Measurements from ENCODE around the gene G6PC1. TPM values are rescaled to one million over a fixed set of nuclear protein-coding genes. Genes with fewer than 3 reads are reported as not detected.
A peak's percentile ranks its signal among the peaks of the same experiment; 100 is the strongest.
"Not testable (repeated sequence)": the region's sequence is repeated elsewhere in the genome, so short reads cannot be mapped to it uniquely, and the experiment has no call there.

The G6PC1 gene
- total RNA-seq, 1 donor from 2014 or later, result not detected

GRCh38 chr17:42917236-42917603, 16.6 kb downstream of the G6PC1 start:
- H3K4me3 Mint-ChIP-seq (ENCODE audit: unreplicated experiment), result no peak overlapping the region
- H3K27ac Mint-ChIP-seq (ENCODE audit: unreplicated experiment), result no peak overlapping the region
- no peaks in the 10 kb centered on the region for H3K9me3 Mint-ChIP-seq (ENCODE audit: unreplicated experiment)
- TF ChIP-seq CTCF (IDR thresholded peaks at IDR 0.05; ENCODE audit: unreplicated experiment), result no peak
- H3K4me1 Mint-ChIP-seq (ENCODE audit: unreplicated experiment), result peaks cover 8% of the 10 kb centered on the region
- no peak for DNase-seq (ENCODE audit: low spot score)
- no peaks in the 10 kb centered on the region for H3K36me3 Mint-ChIP-seq (ENCODE audit: low read depth, unreplicated experiment)
- no peaks in the 10 kb centered on the region for H3K27me3 Mint-ChIP-seq (ENCODE audit: unreplicated experiment)

GRCh38 chr17:42918902-42919521, 18.4 kb downstream of the G6PC1 start:
- Mint-ChIP-seq H3K9me3 (ENCODE audit: unreplicated experiment) (no peaks in the 10 kb centered on the region), H3K4me1 (ENCODE audit: unreplicated experiment) (peaks cover 8% of the 10 kb centered on the region), H3K36me3 (ENCODE audit: low read depth, unreplicated experiment) (no peaks in the 10 kb centered on the region), H3K27me3 (ENCODE audit: unreplicated experiment) (no peaks in the 10 kb centered on the region), H3K27ac (ENCODE audit: unreplicated experiment) (no peak overlapping the region), H3K4me3 (ENCODE audit: unreplicated experiment) (no peak overlapping the region)
- DNase-seq (ENCODE audit: low spot score), result no peak
- TF ChIP-seq CTCF (IDR thresholded peaks at IDR 0.05; ENCODE audit: unreplicated experiment), result no peak

- not testable (repeated sequence) for H3K27ac Mint-ChIP-seq (ENCODE audit: unreplicated experiment); H3K4me3 Mint-ChIP-seq (ENCODE audit: unreplicated experiment); H3K27me3 Mint-ChIP-seq (ENCODE audit: unreplicated experiment); H3K36me3 Mint-ChIP-seq (ENCODE audit: low read depth, unreplicated experiment); H3K9me3 Mint-ChIP-seq (ENCODE audit: unreplicated experiment); DNase-seq (ENCODE audit: low spot score); H3K4me1 Mint-ChIP-seq (ENCODE audit: unreplicated experiment)
These were observed 19.0 kb downstream of the G6PC1 start for GRCh38 chr17:42919522-42920077.

GRCh38 chr17:42920106-42920900, 19.7 kb downstream of the G6PC1 start:
- TF ChIP-seq CTCF (IDR thresholded peaks at IDR 0.05; ENCODE audit: unreplicated experiment), result no peak
- Mint-ChIP-seq H3K4me1 (ENCODE audit: unreplicated experiment) (peaks cover 14% of the 10 kb centered on the region), H3K27ac (ENCODE audit: unreplicated experiment) (peak overlapping the region; percentile 86), H3K36me3 (ENCODE audit: low read depth, unreplicated experiment) (no peaks in the 10 kb centered on the region), H3K9me3 (ENCODE audit: unreplicated experiment) (no peaks in the 10 kb centered on the region), H3K27me3 (ENCODE audit: unreplicated experiment) (no peaks in the 10 kb centered on the region), H3K4me3 (ENCODE audit: unreplicated experiment) (no peak overlapping the region)
- no peak for DNase-seq (ENCODE audit: low spot score)

GRCh38 chr17:42920922-42921321, 20.3 kb downstream of the G6PC1 start:
- H3K36me3 Mint-ChIP-seq (ENCODE audit: low read depth, unreplicated experiment), result no peaks in the 10 kb centered on the region
- no peak for TF ChIP-seq CTCF (IDR thresholded peaks at IDR 0.05; ENCODE audit: unreplicated experiment)
- peak overlapping the region; percentile 23 for H3K4me3 Mint-ChIP-seq (ENCODE audit: unreplicated experiment)
- no peaks in the 10 kb centered on the region for H3K27me3 Mint-ChIP-seq (ENCODE audit: unreplicated experiment)
- H3K27ac Mint-ChIP-seq (ENCODE audit: unreplicated experiment), result peak overlapping the region; percentile 86
- peaks cover 14% of the 10 kb centered on the region for H3K4me1 Mint-ChIP-seq (ENCODE audit: unreplicated experiment)
- no peak for DNase-seq (ENCODE audit: low spot score)
- no peaks in the 10 kb centered on the region for H3K9me3 Mint-ChIP-seq (ENCODE audit: unreplicated experiment)
